Bronchial epithelial cell (primary cell): ENCODE results near the gene TP53INP2. TPM values are rescaled to one million over a fixed set of nuclear protein-coding genes. Genes with fewer than 3 reads are reported as not detected.
A peak's percentile ranks its signal among the peaks of the same experiment; 100 is the strongest.

Source experiments
- DNase-seq: peaks from one replicate; pipeline ENCODE4 v3.0.0-alpha.2; 2010; ENCODE audit warnings: low read depth
- FAIRE-seq: peaks from 2 replicates; lab custom pipeline; 2011; peaks lifted over from hg19 to GRCh38; lab: Jason Lieb, UNC
- H3K27me3 ChIP-seq: 2 replicates; pipeline ENCODE4 v1.5.1; 2011; ENCODE audit warnings: low read length; ENCODE audit not compliant: control insufficient read depth, insufficient read depth
- H3K36me3 ChIP-seq: 2 replicates; pipeline ENCODE4 v1.5.1; 2011; ENCODE audit warnings: low read length; ENCODE audit not compliant: control insufficient read depth, insufficient read depth
- H3K4me3 ChIP-seq: 2 replicates; pipeline ENCODE4 v1.5.1; 2011; ENCODE audit warnings: mild to moderate bottlenecking, low read depth, low read length, control low read depth
- total RNA-seq: library from RNA; depleted of rRNA; stranded (reverse); fragments of >200 nt; gene quantifications from 2 replicates; pipeline ENCODE4 v1.2.1, GENCODE V29; 2014
- TF ChIP-seq, protein P1 (sequence below): IDR thresholded peaks from 2 replicates; pipeline ENCODE4 v1.5.1; 2011; ENCODE audit warnings: mild to moderate bottlenecking, moderate library complexity, low read length, control low read depth, inconsistent platforms; ENCODE audit not compliant: insufficient read depth, severe bottlenecking

TP53INP2 gene
- total RNA-seq, 1 donor from 2014 or later: 0.53 TPM

DNA sequence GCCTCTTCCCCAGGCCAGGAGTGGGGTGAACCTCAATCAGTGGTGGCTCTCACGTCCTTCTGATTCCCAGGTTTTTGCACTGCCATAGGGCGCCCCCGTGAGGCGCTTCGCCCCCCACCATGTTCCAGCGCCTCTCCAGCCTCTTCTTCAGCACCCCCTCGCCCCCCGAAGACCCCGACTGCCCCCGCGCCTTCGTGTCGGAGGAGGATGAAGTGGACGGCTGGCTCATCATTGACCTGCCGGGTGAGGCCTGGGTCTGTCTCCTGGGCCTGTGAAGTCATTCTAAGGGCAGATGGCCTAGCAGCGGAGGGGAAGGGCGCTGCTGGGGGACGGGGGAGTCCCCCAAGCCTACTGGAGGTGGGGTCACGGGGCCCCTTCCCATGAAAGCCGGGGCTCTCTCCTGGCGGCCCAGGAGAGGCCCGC, 4.5 kb downstream of the TP53INP2 start:
- peaks cover 3% of the 10 kb centered on the region for H3K36me3 ChIP-seq
- FAIRE-seq (no peak), DNase-seq (no peak)
- TF ChIP-seq, protein P1, sequence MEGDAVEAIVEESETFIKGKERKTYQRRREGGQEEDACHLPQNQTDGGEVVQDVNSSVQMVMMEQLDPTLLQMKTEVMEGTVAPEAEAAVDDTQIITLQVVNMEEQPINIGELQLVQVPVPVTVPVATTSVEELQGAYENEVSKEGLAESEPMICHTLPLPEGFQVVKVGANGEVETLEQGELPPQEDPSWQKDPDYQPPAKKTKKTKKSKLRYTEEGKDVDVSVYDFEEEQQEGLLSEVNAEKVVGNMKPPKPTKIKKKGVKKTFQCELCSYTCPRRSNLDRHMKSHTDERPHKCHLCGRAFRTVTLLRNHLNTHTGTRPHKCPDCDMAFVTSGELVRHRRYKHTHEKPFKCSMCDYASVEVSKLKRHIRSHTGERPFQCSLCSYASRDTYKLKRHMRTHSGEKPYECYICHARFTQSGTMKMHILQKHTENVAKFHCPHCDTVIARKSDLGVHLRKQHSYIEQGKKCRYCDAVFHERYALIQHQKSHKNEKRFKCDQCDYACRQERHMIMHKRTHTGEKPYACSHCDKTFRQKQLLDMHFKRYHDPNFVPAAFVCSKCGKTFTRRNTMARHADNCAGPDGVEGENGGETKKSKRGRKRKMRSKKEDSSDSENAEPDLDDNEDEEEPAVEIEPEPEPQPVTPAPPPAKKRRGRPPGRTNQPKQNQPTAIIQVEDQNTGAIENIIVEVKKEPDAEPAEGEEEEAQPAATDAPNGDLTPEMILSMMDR: peak; percentile 45
- peak overlapping the region; percentile 61 for H3K4me3 ChIP-seq
- H3K27me3 ChIP-seq: no peaks in the 10 kb centered on the region

GRCh38 chr20:34709044-34709830, 5.1 kb downstream of the TP53INP2 start:
- H3K27me3 ChIP-seq: no peaks in the 10 kb centered on the region
- H3K36me3 ChIP-seq: peaks cover 4% of the 10 kb centered on the region
- peak overlapping the region; percentile 61 for H3K4me3 ChIP-seq
- peak; percentile 55 for DNase-seq
- no peak for FAIRE-seq
- TF ChIP-seq, protein P1: no peak

GRCh38 chr20:34709831-34710567, 5.9 kb downstream of the TP53INP2 start:
- TF ChIP-seq, protein P1: peak; percentile 37
- H3K27me3 ChIP-seq: no peaks in the 10 kb centered on the region
- peak overlapping the region; percentile 61 for H3K4me3 ChIP-seq
- peaks cover 4% of the 10 kb centered on the region for H3K36me3 ChIP-seq
- FAIRE-seq (no peak), DNase-seq (peak; percentile 24)

- Histone ChIP-seq H3K4me3 (no peak overlapping the region), H3K27me3 (no peaks in the 10 kb centered on the region), H3K36me3 (peaks cover 4% of the 10 kb centered on the region)
- TF ChIP-seq, protein P1: no peak
- DNase-seq: no peak
- no peak for FAIRE-seq
Observed at GRCh38 chr20:34710568-34710839, 6.4 kb downstream of the TP53INP2 start.

GRCh38 chr20:34710861-34711574, 6.9 kb downstream of the TP53INP2 start:
- H3K27me3 ChIP-seq: no peaks in the 10 kb centered on the region
- FAIRE-seq (no peak), DNase-seq (no peak)
- no peak overlapping the region for H3K4me3 ChIP-seq
- H3K36me3 ChIP-seq: peaks cover 4% of the 10 kb centered on the region
- TF ChIP-seq, protein P1: no peak
